Inflammatory macrophage treated with lipopolysaccharide for 1 hour (primary cell): ENCODE measurements around the gene AGAP6.
A peak's percentile ranks its signal among the peaks of the same experiment; 100 is the strongest.
"Not testable (repeated sequence)": the region's sequence is repeated elsewhere in the genome, so short reads cannot be mapped to it uniquely, and the experiment has no call there.

Experiments used
- DNase-seq, 2 donors: peaks; one replicate each; pipeline ENCODE4 v3.0.0-alpha.2; 2020 to 2022

The AGAP6 gene

GRCh38 chr10:49988376-49988775 lies at the start of gene AGAP6:
Gene AGAP6, plus strand, starts transcription at chr10:49988406. Its CDS starts 310 bp downstream, at chr10:49988716.
- DNase-seq, result not testable (repeated sequence)

DNA sequence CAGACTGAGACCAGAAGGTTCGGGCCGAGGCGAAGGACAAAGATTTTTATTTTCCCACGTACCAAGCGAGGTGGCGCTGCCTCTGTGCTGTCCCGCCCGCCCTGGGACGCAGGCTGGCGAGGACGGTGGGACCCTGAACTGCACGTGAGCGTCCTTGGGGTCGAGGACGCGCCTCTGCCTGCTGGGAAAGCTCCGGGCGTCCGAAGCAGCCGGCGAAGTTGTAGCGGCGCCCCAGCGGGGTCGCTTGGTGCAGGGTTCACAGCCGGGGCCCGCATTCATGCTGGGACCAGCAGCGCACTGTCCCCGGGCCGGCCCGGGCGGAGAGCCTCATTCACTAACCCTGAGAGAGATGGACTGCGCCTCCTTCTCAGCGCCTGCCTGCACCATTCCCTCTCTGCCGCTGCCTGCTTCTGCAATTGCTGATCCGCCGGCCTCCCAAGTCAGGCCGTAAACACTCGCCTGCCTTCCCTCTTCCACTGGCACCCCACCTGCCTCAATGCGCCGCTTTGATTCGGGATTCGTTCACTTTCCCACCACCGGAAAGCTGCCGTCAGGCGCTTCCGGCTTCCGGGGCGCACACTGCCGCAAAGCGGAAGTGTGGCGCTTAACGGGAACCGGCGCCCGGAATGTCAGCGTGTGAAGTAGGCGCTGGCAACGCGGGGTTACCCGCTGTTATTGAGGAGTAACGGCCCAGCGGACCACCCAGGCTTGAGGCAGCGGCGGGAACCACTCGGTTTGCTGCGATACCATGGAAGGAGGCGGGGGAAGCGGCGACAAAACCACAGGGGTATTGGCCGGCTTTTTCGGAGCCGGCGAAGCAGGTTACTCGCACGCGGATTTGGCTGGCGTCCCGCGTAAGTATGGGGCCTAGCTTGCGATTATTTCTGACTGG lies 46.5 kb upstream of the AGAP6 start, which contains the start of the genes PARG and TIMM23B:
Gene PARG, minus strand, starts transcription at position 581 of the 892 bp plus-strand sequence. Its CDS starts 302 bp downstream, at position 279.
Gene TIMM23B, plus strand, starts transcription at position 607 of the 892 bp plus-strand sequence. Its CDS starts 142 bp downstream, at position 749.
- DNase-seq, result peak; percentile 78 to 80

DNA sequence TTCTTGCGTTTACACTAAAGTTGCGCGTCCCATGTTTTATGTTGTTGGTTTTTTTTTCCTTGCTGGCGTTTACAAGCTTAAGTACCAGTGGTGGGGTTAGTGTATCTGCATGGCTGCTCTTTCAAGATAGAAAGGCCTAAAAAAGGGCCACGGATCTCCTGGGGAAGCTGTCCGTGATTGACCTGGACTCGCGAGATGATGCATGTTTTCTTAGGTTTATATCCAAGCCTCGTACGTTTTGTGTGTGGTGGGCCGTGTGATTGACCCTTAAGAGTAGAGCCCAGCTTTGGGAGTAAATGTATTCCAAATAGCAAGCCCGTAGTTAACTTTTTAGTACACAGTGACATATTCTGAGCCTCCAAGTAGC lies 45.9 kb upstream of the AGAP6 start:
- DNase-seq, result peak in 1 of 2 donors; percentile 15

DNA sequence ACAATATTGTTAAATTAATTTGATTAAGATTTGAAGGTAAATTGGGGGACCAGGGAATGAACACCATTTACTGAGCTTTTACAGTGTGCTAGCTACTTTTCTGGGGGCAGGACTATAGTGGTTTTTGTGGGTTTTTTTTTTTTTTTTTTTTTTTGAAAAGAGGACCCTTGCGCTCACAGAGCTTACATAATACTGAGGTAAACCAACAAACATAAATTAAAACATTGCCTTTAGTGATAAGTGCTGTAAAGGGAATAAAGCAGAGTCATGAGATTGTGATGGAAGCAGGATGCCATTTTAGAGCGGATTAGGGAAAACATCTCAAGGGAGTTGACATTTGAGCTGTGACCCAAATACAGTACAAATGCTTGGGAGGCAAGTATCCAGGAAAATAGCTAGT lies 44.6 kb upstream of the AGAP6 start:
- DNase-seq, result not testable (repeated sequence)

- not testable (repeated sequence) for DNase-seq
Observed at GRCh38 chr10:49948142-49948541, 40.1 kb upstream of the AGAP6 start.

- not testable (repeated sequence) for DNase-seq
Observed at GRCh38 chr10:49948737-49949136, 39.5 kb upstream of the AGAP6 start.

GRCh38 chr10:49952006-49952405 lies 36.2 kb upstream of the AGAP6 start:
- DNase-seq, result not testable (repeated sequence)

- not testable (repeated sequence) for DNase-seq
Observed at GRCh38 chr10:49953122-49953521, 35.1 kb upstream of the AGAP6 start.

DNA sequence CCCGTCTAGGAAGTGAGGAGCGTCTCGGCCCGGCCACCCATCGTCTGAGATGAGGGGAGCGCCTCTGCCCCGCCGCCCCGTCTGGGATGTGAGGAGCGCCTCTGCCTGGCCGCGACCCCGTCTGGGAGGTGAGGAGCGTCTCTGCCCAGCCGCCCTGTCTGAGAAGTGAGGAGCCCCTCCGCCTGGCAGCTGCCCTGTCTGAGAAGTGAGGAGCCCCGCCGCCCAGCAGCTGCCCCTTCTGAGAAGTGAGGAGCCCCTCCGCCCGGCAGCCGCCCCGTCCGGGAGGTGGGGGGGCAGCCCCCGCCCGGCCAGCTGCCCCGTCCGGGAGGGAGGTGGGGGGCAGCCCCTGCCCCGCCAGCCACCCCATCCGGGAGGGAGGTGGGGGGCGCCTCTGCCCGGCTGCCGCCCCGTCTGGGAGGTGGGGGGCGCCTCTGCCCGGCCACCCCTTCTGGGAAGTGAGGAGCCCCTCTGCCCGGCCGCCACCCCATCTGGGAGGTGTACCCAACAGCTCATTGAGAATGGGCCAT lies 17.8 kb upstream of the AGAP6 start:
- not testable (repeated sequence) for DNase-seq

DNA sequence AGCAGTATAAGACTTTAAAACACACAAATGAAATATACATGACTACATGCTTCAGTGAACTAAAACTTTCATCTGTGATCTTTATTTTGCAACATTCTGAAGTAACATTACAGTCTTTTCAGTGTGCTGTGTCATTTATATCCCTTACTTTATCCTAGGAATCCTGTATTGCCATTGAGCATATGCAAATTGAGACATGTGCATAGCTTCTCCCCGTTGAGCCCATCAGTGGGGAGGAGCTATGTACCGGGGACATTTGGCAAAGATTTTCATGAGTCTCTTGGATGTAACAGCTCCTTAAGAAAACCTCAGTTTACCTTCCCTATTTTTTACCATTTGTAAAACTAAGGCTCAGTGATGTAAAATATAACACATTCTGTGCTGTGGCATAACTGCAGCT lies 16.7 kb upstream of the AGAP6 start:
- DNase-seq, result not testable (repeated sequence)

DNA sequence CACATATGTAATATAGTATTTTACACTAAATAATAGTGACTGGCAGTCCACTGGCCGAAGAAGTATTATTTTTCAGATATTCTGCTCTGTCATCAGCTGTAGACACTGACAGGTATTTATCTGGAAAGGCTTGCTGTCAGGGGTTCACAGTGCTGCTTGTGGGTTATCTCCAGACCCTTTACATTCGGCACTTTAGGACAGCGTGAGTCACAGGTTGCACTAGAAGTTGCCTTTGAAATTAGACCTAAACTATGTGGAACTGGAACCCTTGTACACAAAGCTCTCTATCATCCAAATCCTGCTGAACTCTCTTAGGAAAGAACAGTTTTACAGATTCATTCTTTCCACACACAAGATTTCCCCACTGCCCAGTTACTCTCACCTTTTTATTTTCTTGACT lies 16.1 kb upstream of the AGAP6 start:
- not testable (repeated sequence) for DNase-seq

DNA sequence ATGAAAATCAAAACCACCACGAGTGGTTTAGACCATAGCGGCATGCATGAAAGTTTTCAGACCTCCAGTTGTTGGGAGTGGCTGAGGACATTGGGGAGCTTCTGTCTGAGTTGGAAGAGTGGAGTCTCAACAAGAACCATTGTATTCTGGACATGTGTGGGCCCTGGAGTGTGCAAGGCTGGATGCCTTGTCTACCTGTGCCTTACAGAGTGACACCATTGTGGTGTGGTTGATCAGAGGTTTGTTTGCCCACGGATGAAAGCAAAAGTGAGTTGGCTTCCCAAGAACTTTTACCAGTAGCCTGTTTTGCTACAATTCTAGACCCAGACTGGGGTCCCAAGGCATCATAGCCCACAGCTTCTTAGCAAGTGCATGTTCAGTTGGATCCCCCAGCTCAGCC lies 10.4 kb upstream of the AGAP6 start:
- DNase-seq, result not testable (repeated sequence)

DNA sequence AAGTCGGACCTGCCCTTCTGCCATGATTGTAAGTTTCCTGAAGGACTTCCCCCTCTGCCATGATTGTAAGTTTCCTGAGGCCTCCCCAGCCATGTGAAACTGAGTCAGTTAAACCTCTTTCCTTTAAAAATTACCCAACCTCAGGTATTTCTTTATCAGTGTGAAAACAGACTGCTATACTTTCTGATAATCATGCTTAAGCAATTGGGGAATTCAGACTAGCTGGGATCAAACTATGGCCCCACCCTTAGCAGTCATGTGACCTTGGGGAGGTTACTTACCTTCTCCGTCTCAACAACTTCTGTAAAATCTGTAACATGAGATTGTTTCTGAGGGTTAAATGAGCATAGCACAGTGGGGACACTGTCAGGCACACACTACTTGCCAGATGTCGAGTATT lies 999 bp upstream of the AGAP6 start:
- DNase-seq, result not testable (repeated sequence)

DNA sequence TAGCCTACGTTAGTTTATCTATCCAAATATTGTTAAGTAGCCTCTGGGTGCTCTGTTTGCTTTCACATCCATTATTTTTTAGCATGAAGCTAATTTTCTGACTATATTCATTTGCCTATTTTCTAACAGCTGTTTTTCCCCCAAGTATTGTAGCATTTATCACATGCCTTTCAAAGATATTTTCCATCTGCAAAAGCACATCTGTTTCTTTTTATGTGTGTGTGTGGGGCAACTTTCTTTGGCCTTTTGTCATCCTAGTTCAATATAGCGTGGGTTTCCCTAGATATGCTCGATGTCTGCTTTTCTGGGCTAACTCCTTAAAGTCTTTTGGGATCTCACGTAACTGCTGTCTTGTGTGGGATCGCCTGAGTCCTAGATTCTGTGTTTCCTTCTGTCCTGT lies 7.1 kb downstream of the AGAP6 start:
- DNase-seq, result not testable (repeated sequence)

GRCh38 chr10:50014024-50014423 lies 25.8 kb downstream of the AGAP6 start:
- peak; percentile 11 to 43 for DNase-seq

- not testable (repeated sequence) for DNase-seq
Observed at GRCh38 chr10:50015596-50016220, 27.5 kb downstream of the AGAP6 start.

DNA sequence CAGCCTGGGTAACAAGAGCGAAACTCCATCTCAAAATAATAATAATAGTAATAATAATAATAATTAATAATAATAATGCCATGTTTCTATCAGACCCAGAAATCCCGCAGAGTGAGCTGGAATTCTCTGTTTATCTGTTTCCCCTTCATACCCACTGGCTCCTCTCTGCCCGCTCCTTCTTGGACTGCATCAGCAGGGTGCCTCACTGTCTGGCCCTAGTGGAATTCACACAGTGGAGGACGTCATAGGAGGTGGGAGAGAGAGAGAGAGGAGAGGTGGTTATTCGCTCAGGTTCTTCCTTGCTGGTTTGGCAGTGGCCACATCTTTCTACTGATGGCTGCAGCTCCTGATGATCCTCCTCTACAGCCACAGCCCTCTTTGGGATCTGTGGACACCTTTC lies 28.7 kb downstream of the AGAP6 start:
- DNase-seq, result not testable (repeated sequence)

- DNase-seq, result not testable (repeated sequence)
Observed at GRCh38 chr10:50017646-50018045, 29.4 kb downstream of the AGAP6 start.

DNA sequence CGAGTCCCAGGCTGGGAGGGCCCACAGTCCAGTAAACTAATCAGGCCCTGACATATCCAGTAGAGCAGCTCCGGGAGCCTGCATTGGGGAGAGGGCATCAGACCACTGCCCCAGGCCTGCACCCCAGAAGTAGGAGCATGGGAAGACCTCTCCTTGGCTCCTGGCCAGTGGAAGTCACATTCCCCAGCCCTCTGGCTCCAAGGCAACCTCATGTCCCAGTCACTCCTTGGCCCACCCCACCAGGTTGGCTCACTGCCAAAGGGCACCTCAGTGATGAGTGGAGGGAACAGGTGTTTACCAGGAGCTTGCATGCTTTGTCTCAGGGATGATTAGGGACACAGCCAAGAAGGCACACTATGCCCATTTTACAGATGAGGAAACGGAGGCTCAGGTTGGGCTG lies 31.1 kb downstream of the AGAP6 start:
- DNase-seq, result not testable (repeated sequence)

DNA sequence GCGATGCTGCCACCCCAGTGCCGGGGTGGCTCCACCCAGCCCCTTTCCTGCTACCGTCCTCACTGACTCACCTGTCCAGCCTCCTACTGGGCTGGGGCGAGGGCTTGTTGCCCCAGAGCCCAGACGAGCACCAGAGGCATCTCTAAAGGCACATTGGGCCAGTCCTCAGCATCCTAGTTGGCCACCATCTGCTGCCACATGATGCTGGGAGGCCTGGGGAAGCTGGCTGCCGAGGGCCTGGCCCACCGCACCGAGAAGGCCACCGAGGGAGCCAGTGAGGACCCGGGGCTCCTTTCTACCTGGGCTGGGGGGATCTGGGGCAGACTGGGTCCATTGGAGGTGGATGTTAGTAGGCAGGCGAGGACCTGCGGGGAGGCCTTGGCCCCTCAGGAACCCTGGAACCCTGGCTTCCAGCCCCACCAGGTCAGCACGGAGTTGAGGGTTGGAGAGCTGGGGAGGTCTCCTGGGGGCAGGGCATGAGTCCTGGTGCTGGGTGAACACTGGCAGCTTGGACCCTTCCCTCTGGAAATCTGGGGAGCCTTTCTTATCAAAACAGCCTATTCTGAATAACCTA lies 32.3 kb downstream of the AGAP6 start:
- not testable (repeated sequence) for DNase-seq

DNA sequence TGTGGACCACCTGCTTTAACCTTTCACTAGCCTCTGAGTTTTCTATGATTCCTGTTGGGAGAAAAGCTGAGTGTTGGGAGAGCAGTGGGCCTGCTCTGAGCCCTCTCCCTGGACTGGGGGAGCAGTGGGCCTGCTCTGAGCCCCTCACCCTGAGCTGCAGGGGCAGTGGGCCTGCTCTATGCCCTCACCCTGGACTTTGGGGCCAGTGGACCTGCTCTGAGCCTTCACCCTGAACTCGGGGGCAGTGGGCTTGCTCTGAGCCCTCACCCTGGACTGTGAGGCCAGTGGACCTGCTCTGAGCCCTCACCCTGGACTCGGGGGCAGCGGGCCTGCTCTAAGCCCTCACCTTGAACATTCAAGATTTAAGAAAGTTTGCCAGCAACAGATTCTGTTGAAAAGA lies 33.4 kb downstream of the AGAP6 start:
- no peak for DNase-seq

DNA sequence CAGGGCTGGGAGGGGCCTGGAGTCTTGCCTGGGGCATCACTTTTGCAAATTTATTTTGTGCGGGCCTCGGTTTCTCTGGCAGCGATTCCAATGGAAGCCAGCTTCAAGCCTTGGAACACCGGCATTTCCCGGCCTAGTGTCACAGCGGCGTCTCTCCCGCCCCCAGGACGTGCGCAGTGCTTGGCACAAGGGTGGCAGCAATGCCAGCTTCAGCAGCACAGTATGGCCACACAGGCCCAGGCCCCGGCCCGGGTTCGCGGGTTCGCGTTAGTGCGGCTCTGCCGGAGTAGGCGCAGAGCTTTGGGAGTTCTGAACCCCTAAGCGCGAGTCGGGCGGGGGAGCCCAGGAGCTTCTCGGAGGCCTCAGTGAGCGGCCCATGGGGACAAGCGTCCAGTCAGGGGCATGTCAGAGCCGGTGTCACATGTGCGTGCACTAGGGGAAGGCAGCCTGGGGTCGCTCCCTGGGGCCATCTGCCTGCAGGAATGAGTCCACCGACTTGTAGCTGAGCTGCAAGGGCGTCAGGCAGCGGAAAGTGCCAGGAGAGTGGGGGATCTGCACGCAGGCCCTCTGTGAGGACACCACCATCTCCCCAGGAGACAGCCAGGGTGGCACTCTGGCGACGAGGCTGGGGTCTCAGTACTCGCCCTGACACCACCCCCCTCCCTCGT lies 36.6 kb downstream of the AGAP6 start:
- not testable (repeated sequence) for DNase-seq

DNA sequence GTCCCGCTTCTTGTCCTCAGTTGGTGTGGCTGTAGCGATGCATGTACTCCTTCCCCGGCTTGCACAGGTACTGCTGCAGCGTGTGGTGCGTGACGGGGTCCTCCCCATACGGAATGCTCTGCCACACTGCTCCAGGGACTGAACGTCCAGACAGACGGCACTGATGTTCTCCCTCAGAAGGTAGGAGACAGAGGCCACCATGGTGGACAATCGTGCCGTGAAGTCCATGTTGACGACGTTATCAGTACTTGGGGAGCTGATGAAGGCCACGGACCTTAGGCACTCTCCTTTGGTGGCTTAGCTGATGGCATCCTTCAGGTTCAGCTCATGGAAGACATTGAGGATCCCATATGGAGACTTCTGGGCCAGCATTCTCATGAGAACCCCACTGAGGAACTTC lies 37.4 kb downstream of the AGAP6 start:
- DNase-seq, result no peak
